ENCODE measurements around the gene FNDC1. TPM values are rescaled to one million over a fixed set of nuclear protein-coding genes. Genes with fewer than 3 reads are reported as not detected.

The FNDC1 gene
- total and polyA plus RNA-seq, 8 donors = 0.21 to 3.7 (median 0.79) TPM

DNA sequence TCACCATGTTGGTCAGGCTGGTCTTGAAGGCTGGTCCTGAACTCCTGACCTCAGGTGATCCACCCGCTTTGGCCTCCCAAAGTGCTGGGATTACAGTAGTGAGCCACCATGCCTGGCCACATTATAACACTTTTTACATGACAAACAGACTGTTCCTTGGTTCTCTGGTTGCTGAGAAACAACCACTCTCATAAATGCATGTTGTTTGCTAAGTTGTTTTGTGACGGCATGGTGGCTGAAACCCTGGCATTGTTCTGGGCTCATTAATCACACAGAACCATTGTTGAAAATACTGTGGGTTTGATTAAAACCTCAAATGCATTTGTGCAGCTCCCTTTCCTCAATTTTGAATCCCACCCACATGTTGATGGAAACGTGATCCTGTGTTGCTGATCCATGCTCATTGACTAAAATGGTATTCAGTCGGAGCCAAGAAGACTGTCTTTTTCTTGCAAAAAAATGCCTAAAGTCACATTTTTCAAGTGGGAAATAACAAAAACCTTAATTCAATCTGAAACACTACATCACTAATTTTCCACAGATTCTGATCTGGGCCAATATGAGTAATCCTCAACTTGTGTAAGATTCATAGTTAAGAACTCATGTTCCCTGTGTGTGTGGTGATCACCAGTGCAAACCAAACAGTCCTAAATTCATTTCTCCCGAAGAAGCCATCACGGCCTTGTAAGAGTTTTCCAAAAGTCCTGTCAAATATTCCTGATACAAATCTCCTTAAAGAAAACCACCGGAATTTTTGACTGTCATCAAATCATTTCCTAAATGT, 132.8 kb downstream of the FNDC1 start:
- 75 to 79% methylated on average over 7 of the region's 7 CpGs for WGBS, 2 donors
- intact Hi-C loops (cut with DNase I) = no loop called here
- no peaks in the 10 kb centered on the region for H3K36me3 ChIP-seq
- FAIRE-seq (no peak), ATAC-seq (no peak), DNase-seq (no peak)
- no peak overlapping the region for H3K27ac ChIP-seq
- H3K4me3 ChIP-seq = no peak overlapping the region
- no peaks in the 10 kb centered on the region for H3K4me1 ChIP-seq
- H3K9me3 ChIP-seq = no peaks in the 10 kb centered on the region
- TF ChIP-seq, protein P1, sequence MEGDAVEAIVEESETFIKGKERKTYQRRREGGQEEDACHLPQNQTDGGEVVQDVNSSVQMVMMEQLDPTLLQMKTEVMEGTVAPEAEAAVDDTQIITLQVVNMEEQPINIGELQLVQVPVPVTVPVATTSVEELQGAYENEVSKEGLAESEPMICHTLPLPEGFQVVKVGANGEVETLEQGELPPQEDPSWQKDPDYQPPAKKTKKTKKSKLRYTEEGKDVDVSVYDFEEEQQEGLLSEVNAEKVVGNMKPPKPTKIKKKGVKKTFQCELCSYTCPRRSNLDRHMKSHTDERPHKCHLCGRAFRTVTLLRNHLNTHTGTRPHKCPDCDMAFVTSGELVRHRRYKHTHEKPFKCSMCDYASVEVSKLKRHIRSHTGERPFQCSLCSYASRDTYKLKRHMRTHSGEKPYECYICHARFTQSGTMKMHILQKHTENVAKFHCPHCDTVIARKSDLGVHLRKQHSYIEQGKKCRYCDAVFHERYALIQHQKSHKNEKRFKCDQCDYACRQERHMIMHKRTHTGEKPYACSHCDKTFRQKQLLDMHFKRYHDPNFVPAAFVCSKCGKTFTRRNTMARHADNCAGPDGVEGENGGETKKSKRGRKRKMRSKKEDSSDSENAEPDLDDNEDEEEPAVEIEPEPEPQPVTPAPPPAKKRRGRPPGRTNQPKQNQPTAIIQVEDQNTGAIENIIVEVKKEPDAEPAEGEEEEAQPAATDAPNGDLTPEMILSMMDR (IDR thresholded peaks at IDR 0.05) = no peak
- no peaks in the 10 kb centered on the region for H3K27me3 ChIP-seq

DNA sequence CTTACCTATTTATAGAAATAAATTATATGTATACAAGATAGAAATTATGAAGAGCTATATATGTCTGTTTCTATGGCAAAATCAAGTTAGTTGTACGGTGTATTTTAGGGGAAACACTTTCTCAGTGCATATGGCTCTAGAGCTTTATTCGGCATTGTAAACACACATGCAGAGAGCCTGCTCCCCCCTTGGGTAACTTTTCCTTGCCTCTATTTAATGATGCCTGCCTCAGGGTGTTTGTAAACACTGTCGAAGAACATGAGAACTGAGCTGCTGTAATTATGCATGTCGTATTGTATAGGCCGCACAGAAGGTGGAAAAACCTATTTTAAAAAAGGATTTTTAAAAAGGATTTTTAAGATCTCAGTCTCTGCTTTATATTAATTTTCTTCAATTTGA, 133.4 kb downstream of the FNDC1 start:
- WGBS, 2 donors = 65 to 67% methylated on average over 5 of the region's 5 CpGs
- Histone ChIP-seq H3K36me3 (no peaks in the 10 kb centered on the region), H3K27ac (no peak overlapping the region), H3K27me3 (no peaks in the 10 kb centered on the region), H3K4me3 (no peak overlapping the region), H3K9me3 (no peaks in the 10 kb centered on the region), H3K4me1 (no peaks in the 10 kb centered on the region)
- intact Hi-C loops (cut with DNase I) = no loop called here
- FAIRE-seq (no peak), ATAC-seq (no peak), DNase-seq (no peak)
- TF ChIP-seq, protein P1 (IDR thresholded peaks at IDR 0.05) = no peak

DNA sequence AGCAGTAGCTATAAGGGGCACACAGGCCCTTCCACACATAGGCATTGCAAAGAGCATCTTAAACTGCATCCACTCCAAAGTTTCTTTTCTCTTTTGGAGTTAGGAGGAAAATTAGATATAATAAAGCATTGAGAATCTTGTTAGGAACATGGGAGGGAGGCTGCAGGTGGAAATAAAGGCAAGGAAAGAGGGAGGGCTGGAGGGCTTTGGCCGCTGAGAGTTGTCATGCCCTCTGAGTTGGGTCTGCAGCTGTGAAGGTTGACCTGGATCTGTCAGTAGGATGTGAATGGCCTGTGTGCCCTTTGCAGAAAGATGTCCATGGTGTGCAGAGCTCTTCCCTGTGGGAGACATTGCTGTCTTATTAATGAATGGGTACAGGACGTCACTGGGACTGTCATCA, 134.0 kb downstream of the FNDC1 start:
- DNase-seq = no peak
- Histone ChIP-seq H3K36me3 (no peaks in the 10 kb centered on the region), H3K9me3 (no peaks in the 10 kb centered on the region), H3K27ac (no peak overlapping the region), H3K4me1 (no peaks in the 10 kb centered on the region), H3K27me3 (no peaks in the 10 kb centered on the region), H3K4me3 (no peak overlapping the region)
- FAIRE-seq = no peak
- 35 to 56% methylated on average over 2 of the region's 2 CpGs for WGBS, 2 donors
- intact Hi-C loops (cut with DNase I) = no loop called here
- ATAC-seq = no peak
- TF ChIP-seq, protein P1 (IDR thresholded peaks at IDR 0.05) = no peak

DNA sequence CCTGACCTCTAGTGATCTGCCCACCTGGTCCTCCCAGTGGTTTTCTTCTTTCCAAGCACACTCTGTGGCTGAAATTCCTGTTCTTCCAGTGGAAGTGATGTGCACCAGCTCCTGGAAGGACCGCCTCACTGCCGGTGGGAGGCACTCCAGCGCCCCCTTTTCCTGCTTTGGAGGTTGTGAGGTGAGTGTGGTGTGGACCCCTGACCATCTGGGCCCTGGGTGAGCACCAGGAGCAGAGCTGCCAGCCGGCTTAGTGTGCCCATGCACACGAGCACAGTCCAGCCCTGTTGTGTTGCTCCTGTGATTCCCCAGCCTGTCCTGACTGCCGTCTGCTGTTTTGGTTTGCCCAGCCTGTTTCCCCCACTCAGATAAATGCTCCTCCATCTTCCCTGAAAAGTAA, 134.6 kb downstream of the FNDC1 start:
- DNase-seq (no peak), ATAC-seq (no peak), FAIRE-seq (no peak)
- Histone ChIP-seq H3K4me1 (no peaks in the 10 kb centered on the region), H3K9me3 (no peaks in the 10 kb centered on the region), H3K27me3 (no peaks in the 10 kb centered on the region), H3K4me3 (no peak overlapping the region), H3K36me3 (no peaks in the 10 kb centered on the region), H3K27ac (no peak overlapping the region)
- 60 to 73% methylated on average over 6 of the region's 6 CpGs for WGBS, 2 donors
- TF ChIP-seq, protein P1 (IDR thresholded peaks at IDR 0.05) = no peak
- intact Hi-C loops (cut with DNase I) = no loop called here

DNA sequence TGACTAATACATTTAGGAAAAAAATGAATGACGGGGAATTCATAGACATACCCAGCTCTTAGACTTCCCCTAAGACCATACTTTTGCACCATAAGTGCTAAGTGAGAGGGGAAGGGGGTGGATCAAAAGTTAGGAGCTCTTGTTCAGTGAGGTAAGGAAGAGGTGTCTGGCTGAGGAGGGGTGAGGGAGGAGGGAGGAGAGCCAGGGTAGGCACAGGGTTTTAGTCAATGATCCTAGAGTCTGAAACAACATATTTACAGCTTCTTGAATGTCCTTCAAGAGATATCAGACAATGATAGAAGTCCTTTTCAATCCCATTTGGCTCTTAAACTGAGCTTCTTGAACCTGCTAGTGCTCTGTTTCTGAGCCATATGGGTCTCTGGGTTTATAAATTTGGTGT, 135.4 kb downstream of the FNDC1 start:
- Histone ChIP-seq H3K27ac (no peak overlapping the region), H3K4me3 (no peak overlapping the region), H3K9me3 (no peaks in the 10 kb centered on the region), H3K4me1 (no peaks in the 10 kb centered on the region), H3K27me3 (no peaks in the 10 kb centered on the region), H3K36me3 (no peaks in the 10 kb centered on the region)
- intact Hi-C loops (cut with DNase I) = no loop called here
- 55 to 76% methylated on average over 1 of the region's 1 CpG for WGBS, 2 donors
- FAIRE-seq (no peak), DNase-seq (no peak), ATAC-seq (no peak)
- TF ChIP-seq, protein P1 (IDR thresholded peaks at IDR 0.05) = no peak

All from pancreas (tissue), 10 donors.